Skeletal muscle satellite cell (primary cell): ENCODE measurements around the gene FRA10AC1.
"Not testable (repeated sequence)": the region's sequence is repeated elsewhere in the genome, so short reads cannot be mapped to it uniquely, and the experiment has no call there.

Experiments used
- H3K27me3 ChIP-seq: 2 replicates; pipeline ENCODE4 v1.7.0; 2013; ENCODE audit warnings: low read length; ENCODE audit not compliant: control insufficient read depth, insufficient read depth
- H3K36me3 ChIP-seq: 2 replicates; pipeline ENCODE4 v1.7.0; 2013; ENCODE audit warnings: mild to moderate bottlenecking, control low read depth, low read length; ENCODE audit not compliant: insufficient read depth
- H3K4me1 ChIP-seq: 2 replicates; pipeline ENCODE4 v1.7.0; 2013; ENCODE audit warnings: low read length; ENCODE audit not compliant: control insufficient read depth, insufficient read depth
- H3K4me2 ChIP-seq: 2 replicates; pipeline ENCODE4 v1.7.0; 2013; ENCODE audit warnings: mild to moderate bottlenecking, low read length
- H3K4me3 ChIP-seq: 2 replicates; pipeline ENCODE4 v1.7.0; 2013; ENCODE audit warnings: low read length
- H3K9ac ChIP-seq: 2 replicates; pipeline ENCODE4 v1.7.0; 2013; ENCODE audit warnings: mild to moderate bottlenecking, low read depth, low read length, moderate library complexity
- H3K9me3 ChIP-seq: replicated peaks from 2 replicates; pipeline ENCODE4 v1.7.0; 2013; ENCODE audit warnings: mild to moderate bottlenecking, control low read depth, low read length

The FRA10AC1 gene

GRCh38 chr10:93701866-93702209, 554 bp downstream of the FRA10AC1 start:
- H3K4me2 ChIP-seq, result peak overlapping the region; percentile 95
- H3K9ac ChIP-seq, result peak overlapping the region; percentile 96
- peaks cover 22% of the 10 kb centered on the region for H3K36me3 ChIP-seq
- H3K27me3 ChIP-seq, result no peaks in the 10 kb centered on the region
- peak overlapping the region; percentile 88 for H3K4me3 ChIP-seq
- peaks cover 6% of the 10 kb centered on the region for H3K4me1 ChIP-seq
- no peaks in the 10 kb centered on the region for H3K9me3 ChIP-seq

GRCh38 chr10:93697207-93697606, 5.2 kb downstream of the FRA10AC1 start:
- peaks cover 46% of the 10 kb centered on the region for H3K36me3 ChIP-seq

GRCh38 chr10:93696582-93696981, 5.8 kb downstream of the FRA10AC1 start:
- not testable (repeated sequence) for H3K9me3 ChIP-seq, H3K9ac ChIP-seq, H3K4me1 ChIP-seq, H3K4me3 ChIP-seq, H3K27me3 ChIP-seq, H3K4me2 ChIP-seq
- H3K36me3 ChIP-seq, result peaks cover 50% of the 10 kb centered on the region

More at GRCh38 chr10:93697207-93697606, 5.2 kb downstream of the FRA10AC1 start:
- Histone ChIP-seq H3K27me3 (no peaks in the 10 kb centered on the region), H3K4me3 (no peak overlapping the region), H3K4me1 (peaks cover 6% of the 10 kb centered on the region), H3K4me2 (no peak overlapping the region), H3K9ac (no peak overlapping the region), H3K9me3 (no peaks in the 10 kb centered on the region)

GRCh38 chr10:93695740-93696139, 6.7 kb downstream of the FRA10AC1 start:
- Histone ChIP-seq H3K4me1 (no peaks in the 10 kb centered on the region), H3K27me3 (no peaks in the 10 kb centered on the region), H3K4me2 (no peak overlapping the region), H3K9ac (no peak overlapping the region), H3K9me3 (no peaks in the 10 kb centered on the region), H3K36me3 (peaks cover 52% of the 10 kb centered on the region), H3K4me3 (no peak overlapping the region)

GRCh38 chr10:93687737-93688136, 14.7 kb downstream of the FRA10AC1 start:
- Histone ChIP-seq H3K4me3 (no peak overlapping the region), H3K9ac (no peak overlapping the region), H3K27me3 (no peaks in the 10 kb centered on the region), H3K4me1 (no peaks in the 10 kb centered on the region), H3K9me3 (no peaks in the 10 kb centered on the region), H3K4me2 (no peak overlapping the region), H3K36me3 (peaks cover 25% of the 10 kb centered on the region)

GRCh38 chr10:93680412-93681047, 21.9 kb downstream of the FRA10AC1 start:
- H3K4me2 ChIP-seq, result no peak overlapping the region
- H3K36me3 ChIP-seq, result peaks cover 34% of the 10 kb centered on the region
- H3K4me1 ChIP-seq, result no peaks in the 10 kb centered on the region
- H3K9ac ChIP-seq, result no peak overlapping the region
- no peaks in the 10 kb centered on the region for H3K27me3 ChIP-seq
- no peak overlapping the region for H3K4me3 ChIP-seq
- no peaks in the 10 kb centered on the region for H3K9me3 ChIP-seq

- Histone ChIP-seq H3K36me3 (peaks cover 41% of the 10 kb centered on the region), H3K9me3 (no peaks in the 10 kb centered on the region), H3K27me3 (no peaks in the 10 kb centered on the region), H3K4me1 (no peaks in the 10 kb centered on the region), H3K9ac (no peak overlapping the region), H3K4me3 (no peak overlapping the region), H3K4me2 (no peak overlapping the region)
Measured at GRCh38 chr10:93678805-93679587, 23.4 kb downstream of the FRA10AC1 start.

GRCh38 chr10:93678386-93678785, 24.0 kb downstream of the FRA10AC1 start:
- no peak overlapping the region for H3K4me3 ChIP-seq
- peaks cover 41% of the 10 kb centered on the region for H3K36me3 ChIP-seq
- no peaks in the 10 kb centered on the region for H3K9me3 ChIP-seq

GRCh38 chr10:93673791-93674190, 28.6 kb downstream of the FRA10AC1 start:
- H3K4me2 ChIP-seq, result no peak overlapping the region
- no peaks in the 10 kb centered on the region for H3K27me3 ChIP-seq
- no peak overlapping the region for H3K9ac ChIP-seq
- no peak overlapping the region for H3K4me3 ChIP-seq
- H3K4me1 ChIP-seq, result no peaks in the 10 kb centered on the region
- H3K36me3 ChIP-seq, result peaks cover 62% of the 10 kb centered on the region
- no peaks in the 10 kb centered on the region for H3K9me3 ChIP-seq

More at GRCh38 chr10:93678386-93678785, 24.0 kb downstream of the FRA10AC1 start:
- Histone ChIP-seq H3K9ac (no peak overlapping the region), H3K4me1 (no peaks in the 10 kb centered on the region), H3K4me2 (no peak overlapping the region), H3K27me3 (no peaks in the 10 kb centered on the region)

GRCh38 chr10:93672890-93673289, 29.5 kb downstream of the FRA10AC1 start:
- Histone ChIP-seq H3K4me3 (no peak overlapping the region), H3K27me3 (no peaks in the 10 kb centered on the region), H3K36me3 (peaks cover 59% of the 10 kb centered on the region), H3K4me1 (no peaks in the 10 kb centered on the region), H3K9ac (no peak overlapping the region), H3K9me3 (no peaks in the 10 kb centered on the region), H3K4me2 (no peak overlapping the region)

GRCh38 chr10:93672022-93672678, 30.2 kb downstream of the FRA10AC1 start:
- no peaks in the 10 kb centered on the region for H3K9me3 ChIP-seq
- no peak overlapping the region for H3K4me3 ChIP-seq
- no peaks in the 10 kb centered on the region for H3K27me3 ChIP-seq
- no peak overlapping the region for H3K9ac ChIP-seq
- no peaks in the 10 kb centered on the region for H3K4me1 ChIP-seq
- H3K4me2 ChIP-seq, result no peak overlapping the region
- H3K36me3 ChIP-seq, result peaks cover 55% of the 10 kb centered on the region
